GM18520 (cell line): ENCODE results near the gene SNX25.
A peak's percentile ranks its signal among the peaks of the same experiment; 100 is the strongest.
"Not testable (repeated sequence)": the region's sequence is repeated elsewhere in the genome, so short reads cannot be mapped to it uniquely, and the experiment has no call there.

ENCODE experiments used
- ATAC-seq: cut with Tn5 transposase; IDR thresholded peaks from one replicate; pipeline ENCODE4 v1.9.1; 2021; ENCODE audit not compliant: unreplicated experiment

Gene SNX25

DNA sequence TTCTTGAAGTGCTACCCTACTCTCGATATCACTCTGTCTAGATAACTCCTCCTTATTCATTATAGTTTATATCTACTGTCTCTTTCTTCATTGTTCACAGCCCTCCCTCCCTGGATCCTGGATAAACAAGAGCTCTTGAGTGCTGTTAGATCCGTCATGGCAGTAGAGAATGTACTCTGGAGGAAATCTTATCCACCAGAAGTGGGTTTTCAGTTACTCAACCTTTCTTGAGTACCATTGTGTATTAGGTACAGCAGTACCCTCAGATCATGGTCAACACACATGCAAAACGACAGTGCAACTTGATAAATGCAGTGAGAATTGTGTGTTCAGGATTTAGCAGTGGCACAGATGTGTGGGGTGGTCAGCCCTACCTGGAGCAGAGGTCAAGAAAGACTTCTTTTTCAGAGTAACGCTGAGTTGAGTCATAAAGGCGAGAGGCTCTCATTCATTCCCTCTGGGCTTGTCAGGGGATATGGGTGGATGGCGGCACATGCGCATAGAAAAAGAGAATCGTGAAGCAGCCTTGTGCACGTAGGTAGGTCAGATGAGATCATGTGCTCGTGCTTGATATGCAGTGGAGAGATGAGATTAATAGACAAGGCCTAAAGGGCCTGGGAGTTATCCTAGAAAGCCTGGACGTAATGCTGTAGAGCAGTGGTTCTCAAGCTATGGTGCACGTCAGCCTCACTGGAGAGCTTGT lies 89.5 kb downstream of the SNX25 start:
- no peak for ATAC-seq

DNA sequence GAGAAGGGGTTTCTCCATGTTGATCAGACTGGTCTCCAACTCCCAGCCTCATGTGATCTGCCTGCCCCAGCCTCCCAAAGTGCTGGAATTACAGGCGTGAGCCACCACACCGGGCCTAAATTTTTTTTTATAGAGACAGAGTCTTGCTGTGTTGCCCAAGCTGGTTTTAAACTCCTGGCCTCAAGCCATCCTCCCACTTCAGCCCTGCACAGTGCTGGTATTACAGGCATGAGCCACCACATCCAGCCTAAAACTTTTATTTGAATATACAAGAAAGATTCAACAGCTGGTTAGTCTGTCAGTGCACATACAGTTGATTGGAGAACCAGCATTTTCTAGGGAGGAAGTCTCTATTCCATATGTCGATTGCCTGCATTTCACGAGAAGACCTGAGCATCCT lies 95.1 kb downstream of the SNX25 start:
- ATAC-seq: no peak

DNA sequence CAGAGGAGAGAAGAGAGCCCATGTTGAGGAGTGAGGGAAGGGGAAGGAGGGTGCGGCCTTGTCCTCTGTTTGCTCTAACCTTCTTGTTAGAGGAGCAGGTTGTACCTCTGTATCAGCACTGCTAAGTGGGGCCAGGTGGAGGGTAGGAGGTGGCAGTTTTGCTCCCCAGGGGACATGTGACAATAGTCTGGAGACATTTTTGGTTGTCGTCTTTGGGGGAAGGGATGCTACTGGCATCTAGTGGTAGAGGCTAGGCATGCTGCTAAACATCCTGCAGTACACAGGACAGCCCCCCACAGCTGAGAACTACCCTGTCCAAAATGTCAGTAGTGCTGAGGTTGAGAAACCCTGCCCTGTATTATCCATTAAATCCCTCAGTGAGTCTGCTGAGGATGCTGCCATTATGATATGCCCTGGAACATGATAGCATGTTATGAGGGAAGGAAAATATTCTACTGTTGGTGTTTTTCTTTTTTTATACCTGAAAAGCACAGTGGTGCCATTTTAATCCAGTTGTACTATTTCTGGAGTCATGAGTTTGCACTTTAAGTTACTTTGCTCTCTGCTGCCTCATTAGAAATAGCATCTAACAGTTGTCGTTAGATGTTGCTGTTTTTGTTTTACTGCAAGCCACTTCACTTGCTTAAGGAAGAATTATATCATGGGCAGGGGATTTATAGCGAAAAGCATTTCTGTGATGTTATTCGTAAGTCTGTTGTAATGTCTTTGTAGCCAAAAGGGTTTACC lies 95.7 kb downstream of the SNX25 start:
- ATAC-seq: peak; percentile 28

DNA sequence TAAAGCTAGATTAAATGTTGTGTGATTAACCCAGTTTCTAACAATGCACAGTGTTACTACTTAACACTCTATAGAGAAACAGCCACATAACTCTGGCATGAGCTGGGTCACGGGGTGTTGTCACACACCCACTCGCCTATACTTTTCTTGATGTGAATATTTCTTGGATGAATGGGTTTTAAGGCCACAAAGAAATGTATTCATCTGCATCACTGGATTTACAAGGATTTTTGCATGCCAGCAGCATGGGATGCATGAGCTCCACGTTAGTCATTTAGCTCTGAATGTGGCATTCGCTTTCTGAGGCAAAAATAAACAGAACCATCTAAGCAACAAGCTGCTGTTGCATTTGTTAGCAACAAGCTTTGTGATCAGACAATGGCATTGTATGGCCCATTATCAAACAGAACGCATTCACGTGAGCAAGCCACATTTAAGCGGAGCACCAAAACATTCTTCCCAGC lies 96.6 kb downstream of the SNX25 start:
- no peak for ATAC-seq

DNA sequence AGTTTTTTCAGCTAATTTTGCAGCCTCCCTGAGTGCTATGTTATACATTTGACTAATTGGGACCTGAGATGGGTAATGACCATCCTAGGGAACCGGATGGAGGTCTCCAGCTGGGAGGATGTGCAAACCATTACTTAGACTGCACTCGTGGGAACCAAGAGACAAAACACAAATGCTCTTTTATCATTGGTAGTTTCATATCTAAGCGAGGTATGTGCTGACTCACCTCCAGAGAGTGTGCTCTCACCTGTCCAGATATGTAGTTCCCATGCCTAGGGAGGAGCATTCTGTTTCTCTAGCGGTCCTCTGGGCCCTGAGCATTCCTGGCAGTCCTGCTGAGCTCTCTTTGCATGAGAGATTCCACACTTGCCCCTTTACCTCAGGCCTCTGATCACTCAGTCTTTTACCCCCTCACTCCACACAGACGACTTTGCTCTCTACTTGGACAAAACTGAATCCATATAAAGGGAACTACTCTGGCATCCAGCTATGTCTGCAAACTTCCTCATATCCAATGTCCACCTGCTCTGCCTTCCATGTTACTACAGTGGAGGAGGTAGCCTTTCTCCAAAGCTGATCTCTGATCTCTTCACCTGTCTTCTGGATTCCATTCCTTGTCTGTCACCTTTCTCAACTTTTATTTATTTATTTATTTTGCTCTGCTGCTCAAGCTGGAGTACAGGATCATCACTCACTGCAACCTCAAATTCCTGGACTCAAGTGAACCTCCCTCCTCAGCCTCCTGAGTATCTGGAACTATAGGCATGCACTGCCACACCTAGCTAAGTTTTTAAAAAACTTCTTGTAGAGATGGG lies 97.9 kb downstream of the SNX25 start:
- ATAC-seq: peak; percentile 74

DNA sequence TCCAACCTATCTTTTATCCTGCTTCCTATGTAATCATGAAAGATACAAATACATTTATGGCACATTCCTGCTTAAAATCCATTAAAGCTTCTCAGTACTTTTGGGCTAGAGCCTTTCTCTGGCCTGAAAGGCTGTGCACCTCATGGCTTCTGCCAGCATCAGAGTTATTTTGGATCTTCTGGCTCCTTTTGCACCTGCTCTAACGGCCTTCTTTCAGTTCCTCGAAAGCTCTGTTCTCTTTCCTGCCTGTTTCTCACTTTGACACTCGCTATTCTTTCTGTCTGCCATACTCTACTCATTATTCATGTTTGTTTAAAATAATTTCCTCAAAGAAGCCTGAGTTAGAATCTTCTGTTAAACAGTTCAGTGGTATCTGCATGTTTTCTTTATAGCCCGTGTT lies 100.4 kb downstream of the SNX25 start:
- ATAC-seq: peak; percentile 40

DNA sequence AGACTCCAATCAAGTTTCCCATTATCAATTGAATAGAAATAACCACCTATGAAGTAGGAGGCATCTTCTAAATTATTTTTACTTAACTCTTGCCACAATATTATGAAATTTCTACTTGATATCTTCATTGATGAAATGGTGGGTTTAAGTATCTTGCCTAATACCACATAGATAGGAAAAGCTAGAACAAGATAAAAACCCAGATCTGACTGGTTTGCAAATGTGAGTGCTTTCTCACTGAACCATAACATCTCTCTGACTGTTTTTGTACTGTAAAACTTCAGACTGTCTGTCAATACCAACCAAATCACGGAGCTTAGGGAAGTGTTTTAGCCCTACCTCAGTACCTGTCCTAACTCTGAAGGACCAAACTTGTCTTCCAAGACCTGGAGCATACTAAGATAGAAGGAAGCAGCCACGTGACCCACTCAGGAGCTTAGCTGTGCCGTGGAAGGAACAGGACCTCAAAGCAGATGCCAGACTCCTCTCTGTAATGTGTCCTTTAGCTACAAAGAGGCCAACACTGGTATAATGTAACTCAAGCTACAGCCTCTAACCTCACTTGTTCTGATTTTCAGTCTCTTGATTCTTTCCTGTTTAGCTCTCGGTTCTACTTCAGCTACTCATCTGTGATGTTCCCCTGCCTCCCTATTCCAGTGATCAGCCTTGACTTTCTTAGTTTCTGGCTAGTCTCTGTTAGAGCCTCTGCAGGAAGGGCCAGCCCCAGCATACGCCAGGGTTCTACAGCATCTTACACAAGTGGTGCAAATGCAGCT lies 101.9 kb downstream of the SNX25 start:
- ATAC-seq: no peak

DNA sequence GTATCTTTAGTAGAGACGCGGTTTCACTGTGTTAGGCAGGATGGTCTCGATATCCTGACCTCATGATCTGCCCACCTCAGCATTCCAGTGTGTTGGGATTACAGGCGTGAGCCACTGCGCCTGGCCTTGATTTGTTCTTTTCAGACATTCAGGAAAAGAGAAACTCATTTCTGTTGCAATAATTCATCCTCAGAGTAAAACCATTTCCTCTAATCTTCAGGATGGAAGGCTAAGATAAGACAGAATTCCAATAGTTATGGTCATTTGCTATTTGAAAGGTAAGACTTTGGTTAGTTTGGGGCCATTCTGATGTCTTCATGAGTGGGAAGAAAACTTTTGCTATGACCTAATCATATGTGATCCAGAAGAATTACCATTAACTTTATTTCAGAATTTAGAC lies 103.3 kb downstream of the SNX25 start:
- no peak for ATAC-seq

DNA sequence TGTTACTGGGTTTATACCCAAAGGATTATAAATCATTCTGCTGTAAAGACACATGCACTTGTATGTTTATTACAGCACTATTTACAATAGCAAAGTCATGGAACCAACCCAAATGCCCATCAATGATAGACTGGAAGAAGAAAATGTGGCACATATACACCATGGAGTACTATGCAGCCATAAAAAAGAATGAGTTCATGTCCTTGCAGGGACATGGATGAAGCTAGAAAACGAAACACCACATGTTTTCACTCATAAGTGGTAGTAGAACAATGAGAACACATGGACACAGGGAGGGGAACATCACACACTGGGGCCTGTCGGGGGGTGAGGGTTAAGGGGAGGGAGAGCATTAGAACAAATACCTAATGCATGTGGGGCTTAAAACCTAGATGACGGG lies 108.1 kb downstream of the SNX25 start:
- not testable (repeated sequence) for ATAC-seq

DNA sequence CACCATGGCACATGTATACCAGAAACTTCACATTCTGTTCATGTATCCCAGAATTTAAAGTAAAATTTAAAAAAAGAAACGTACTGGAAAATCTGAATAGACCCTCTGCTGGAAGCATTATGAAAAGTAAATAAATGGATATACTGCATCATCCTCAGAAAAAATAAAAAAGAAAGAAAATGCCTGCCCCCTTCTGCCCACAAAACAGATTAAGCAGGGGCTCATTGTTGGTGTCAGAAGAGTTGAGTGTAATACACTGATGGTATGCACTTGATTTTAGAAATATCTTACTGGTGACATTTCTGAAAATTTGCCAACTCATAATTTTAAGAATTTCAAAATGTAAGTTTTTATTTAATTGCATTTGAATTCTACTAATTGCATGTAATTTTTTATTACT lies 108.5 kb downstream of the SNX25 start:
- no peak for ATAC-seq

DNA sequence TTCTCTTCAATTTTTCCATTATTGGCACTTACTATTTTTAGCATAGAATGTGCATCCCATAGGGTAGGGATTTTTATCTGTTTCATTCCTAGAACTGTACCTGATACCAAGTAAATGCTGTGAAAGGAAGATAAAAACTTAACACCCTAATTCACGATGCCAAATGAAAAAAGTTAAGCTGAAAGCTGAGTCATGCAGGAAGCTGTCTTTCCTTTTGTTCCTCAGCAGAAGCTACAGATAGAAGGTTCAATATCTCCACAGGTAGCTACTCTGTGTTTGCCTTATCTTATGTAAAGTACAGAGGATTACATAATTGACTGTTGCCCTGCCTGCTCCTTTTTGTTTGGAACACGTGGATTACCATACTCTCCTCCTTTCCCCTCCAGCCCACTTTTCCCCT lies 109.3 kb downstream of the SNX25 start:
- ATAC-seq: no peak

DNA sequence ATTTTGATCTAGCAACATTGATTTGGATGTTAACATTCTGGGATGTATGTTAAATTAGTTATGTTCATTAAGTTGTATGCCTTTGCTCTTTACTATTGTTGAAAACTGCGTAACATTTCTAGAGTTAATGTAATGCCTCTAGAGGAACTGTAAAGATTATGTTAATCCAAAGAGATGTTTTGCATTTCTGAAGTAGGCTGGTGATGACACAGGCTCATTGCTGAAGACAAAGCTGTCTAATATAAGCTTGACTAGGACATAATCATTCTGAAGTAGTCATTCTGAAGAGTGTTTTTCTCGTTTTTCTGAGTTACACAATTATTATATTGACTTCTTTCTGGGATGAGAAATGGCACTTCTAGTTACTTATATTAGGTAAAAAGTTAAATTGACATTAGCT lies 113.4 kb downstream of the SNX25 start:
- no peak for ATAC-seq

DNA sequence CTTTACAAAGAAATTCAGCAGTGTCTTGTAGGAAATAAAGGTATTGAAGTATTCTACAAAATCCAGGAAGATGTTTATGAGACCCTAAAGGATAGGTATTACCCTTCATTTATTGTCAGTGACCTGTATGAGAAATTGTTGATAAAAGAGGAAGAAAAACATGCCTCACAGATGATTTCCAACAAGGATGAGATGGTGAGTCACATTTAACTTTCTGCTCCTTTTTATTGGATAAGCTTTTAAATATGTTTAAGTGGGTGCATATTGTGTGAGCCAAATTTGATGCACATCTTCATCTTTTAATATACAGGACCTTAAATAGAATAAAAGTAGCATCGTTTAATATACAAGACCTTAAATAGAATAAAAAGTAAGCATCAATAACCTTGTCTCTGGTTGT lies 114.2 kb downstream of the SNX25 start:
- no peak for ATAC-seq

DNA sequence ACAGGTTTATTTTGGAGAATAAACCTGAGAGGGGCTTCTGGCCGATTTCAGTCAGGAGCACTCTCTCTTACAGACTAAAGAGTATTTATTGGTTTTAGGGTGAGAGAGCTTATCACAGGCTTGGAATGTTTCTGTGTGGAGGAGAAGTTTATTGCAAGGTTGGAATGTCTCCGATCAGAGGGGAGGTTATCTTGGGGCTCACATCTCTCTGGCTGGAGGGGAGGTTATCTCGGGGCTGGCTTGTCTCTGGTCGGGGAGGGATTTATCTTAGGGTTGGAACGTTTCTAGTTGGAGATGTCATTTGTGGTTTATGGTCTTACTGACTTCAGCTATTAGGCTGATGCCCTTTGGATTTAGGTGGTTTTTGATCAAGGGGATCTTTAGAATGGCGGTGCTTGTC lies 115.0 kb downstream of the SNX25 start:
- not testable (repeated sequence) for ATAC-seq

DNA sequence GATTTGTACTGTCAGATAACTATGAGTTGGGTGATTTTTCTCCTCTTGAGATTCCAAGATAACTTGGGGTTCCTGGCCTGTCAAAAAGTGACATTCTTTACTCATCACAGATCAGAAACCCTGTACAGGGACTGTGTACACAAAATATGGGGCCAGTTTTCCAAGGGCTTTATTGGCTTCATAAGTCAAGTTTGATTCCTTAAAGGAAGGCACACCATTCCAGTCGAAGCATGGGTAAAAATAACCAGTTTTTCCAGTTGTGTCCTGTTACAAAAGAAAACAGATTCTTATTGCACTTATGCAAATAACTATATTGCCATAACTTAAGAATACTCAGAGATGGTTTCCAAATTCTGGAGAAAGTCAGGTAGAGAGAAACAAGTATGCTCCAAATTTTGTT lies 116.3 kb downstream of the SNX25 start:
- not testable (repeated sequence) for ATAC-seq

DNA sequence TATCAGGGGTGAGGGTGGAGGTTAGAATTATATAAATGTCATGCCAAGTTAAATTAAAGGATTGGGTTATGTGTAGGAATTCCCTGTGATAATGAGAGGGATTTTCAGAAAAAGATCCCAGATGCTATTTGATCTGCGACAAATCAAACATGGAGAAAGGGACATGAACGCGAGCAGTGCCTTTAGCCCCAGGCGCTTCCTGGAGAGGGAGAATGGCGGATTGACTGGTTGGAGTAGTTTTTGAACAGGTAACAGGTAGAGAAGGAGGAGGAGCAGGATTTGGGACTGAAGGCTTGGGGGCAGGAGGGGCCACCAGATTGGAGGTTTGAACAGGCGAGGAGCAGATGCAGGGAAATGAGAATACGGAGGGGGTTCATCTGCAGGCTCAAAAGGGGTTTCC lies 119.2 kb downstream of the SNX25 start:
- ATAC-seq: no peak

DNA sequence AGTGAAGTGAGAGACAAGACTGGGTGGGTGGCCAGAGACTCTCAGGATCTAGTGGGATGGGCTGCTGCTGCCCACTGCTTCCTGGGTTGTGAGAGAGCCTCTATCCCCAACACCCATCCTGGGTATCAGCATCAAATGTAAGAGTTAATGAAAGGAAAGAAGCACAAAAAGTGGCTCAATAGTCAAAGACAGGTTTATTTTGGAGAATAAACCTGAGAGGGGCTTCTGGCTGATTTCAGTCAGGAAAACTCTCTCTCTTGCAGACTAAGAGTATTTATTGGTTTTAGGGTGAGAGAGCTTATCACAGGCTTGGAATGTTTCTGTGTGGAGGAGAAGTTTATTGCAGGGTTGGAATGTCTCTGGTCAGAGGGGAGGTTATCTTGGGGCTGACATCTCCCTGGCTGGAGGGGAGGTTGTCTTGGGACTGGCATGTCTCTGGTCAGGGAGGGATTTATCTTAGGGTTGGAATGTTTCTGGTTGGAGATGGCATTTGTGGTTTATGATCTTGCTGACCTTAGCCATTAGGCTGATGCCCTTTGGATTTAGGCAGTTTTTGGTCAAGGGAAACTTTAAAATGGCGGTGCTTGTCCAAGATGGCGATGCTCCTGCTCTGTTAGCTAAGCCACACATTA lies 120.6 kb downstream of the SNX25 start:
- not testable (repeated sequence) for ATAC-seq

DNA sequence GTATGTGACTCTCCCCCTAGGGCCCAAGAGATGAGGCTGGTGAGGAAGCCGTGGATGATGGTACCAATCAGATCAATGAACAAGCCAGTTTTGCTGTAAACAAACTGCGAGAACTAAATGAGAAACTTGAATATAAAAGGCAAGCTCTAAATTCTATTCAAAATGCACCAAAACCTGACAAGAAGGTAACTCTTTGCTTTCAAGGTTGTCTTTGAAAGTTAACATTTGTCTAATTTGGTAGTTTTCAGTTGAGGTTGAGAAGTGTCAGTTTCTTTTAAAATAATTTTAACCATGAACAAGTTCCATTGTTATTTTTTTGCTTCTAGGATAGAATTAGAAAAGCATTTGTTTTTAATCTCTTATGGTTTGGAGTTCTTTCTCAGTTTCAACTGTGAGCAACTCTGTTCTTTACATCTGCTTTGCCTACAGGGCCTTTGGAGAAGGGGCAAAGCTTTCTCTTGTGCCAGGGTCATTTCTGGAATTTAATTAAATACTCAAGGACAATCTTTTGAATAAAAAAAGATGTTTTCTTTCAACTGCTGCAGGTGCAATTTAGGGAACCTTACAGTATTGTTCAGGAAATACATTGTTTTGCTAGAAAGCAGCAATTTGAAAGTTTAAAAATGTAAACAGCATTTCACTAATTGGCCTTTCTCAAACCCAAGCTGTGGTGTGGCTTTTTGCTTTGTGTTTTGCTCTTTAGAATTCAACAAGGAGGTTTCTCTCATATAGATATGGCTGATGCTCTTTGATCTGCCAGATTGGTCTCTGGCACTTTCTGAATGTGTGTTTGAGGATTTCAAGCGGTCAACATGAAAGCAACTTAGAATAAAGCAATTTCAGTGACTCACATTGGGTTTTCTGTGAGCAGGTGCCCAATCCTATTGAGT lies 123.4 kb downstream of the SNX25 start:
- peak; percentile 73 for ATAC-seq

DNA sequence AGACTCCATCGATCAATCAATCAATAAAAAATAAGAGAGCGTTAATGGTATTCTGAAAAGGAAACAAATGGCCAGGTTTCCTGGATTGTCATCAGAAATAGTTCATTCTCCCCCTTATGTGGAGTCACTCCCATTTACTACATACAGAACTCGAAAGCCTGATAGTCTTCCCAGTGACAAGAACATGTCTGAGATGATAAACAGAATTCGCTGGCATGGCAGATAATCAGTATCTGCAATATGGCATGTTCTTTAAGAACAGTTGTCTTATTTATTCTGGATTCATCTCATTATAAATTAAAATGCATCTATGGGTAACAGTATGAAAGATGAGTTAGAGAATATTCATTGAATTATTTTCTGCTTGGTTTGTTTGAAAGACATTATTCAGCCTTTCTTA lies 124.9 kb downstream of the SNX25 start:
- ATAC-seq: no peak

DNA sequence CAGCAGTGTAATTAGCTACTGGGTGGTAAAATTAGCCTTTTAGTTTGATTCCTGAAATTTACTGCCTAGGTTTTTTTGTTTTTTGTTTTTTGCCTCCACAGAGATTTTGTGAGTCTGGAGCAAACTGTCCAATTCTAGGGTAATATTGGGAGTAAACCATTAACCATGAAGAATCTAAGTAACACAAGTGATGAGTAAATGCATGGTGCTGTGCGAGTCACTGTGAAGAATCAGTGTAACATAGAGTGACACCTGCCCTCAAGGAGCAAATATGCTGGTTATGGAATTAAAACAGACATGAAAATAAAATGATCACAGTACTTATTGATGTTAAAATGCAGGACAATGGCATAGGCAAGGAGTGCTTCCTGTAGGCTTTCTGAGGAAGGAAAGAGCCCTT lies 126.2 kb downstream of the SNX25 start:
- ATAC-seq: no peak
